CD4-positive, alpha-beta T cell treated with Interleukin-6 at 100 ng/mL for 8 hours (primary cell): ENCODE data around the gene LRRK1.

Source experiments
- DNase-seq: peaks from one replicate; pipeline ENCODE4 v3.0.0-alpha.2; 2020; ENCODE audit warnings: mixed read lengths, low spot score

The LRRK1 gene

GRCh38 chr15:101004500-101004899 is 85.3 kb downstream of the LRRK1 start:
- DNase-seq = no peak

- DNase-seq = no peak
Observed at GRCh38 chr15:101004986-101005747, 86.0 kb downstream of the LRRK1 start.

- peak; percentile 39 for DNase-seq
Observed at GRCh38 chr15:101006931-101007691, 88.0 kb downstream of the LRRK1 start.

- peak; percentile 83 for DNase-seq
Observed at GRCh38 chr15:101008158-101009139, 89.3 kb downstream of the LRRK1 start.

GRCh38 chr15:101009176-101009575 is 90.0 kb downstream of the LRRK1 start:
- no peak for DNase-seq

GRCh38 chr15:101010781-101011180 is 91.6 kb downstream of the LRRK1 start:
- DNase-seq = no peak

- no peak for DNase-seq
Observed at GRCh38 chr15:101012326-101013200, 93.4 kb downstream of the LRRK1 start.

- DNase-seq = no peak
Observed at GRCh38 chr15:101013201-101013550, 94.0 kb downstream of the LRRK1 start.

GRCh38 chr15:101013769-101014675 is 94.9 kb downstream of the LRRK1 start:
- DNase-seq = no peak

GRCh38 chr15:101014921-101015841 is 96.0 kb downstream of the LRRK1 start:
- DNase-seq = peak; percentile 52

- no peak for DNase-seq
Observed at GRCh38 chr15:101016581-101016980, 97.4 kb downstream of the LRRK1 start.

GRCh38 chr15:101017093-101017754 is 98.1 kb downstream of the LRRK1 start:
- DNase-seq = no peak

GRCh38 chr15:101018016-101018415 is 98.9 kb downstream of the LRRK1 start:
- DNase-seq = no peak

GRCh38 chr15:101018450-101018849 is 99.3 kb downstream of the LRRK1 start:
- no peak for DNase-seq

- no peak for DNase-seq
Observed at GRCh38 chr15:101019366-101019896, 100.3 kb downstream of the LRRK1 start.

- no peak for DNase-seq
Observed at GRCh38 chr15:101020451-101020850, 101.3 kb downstream of the LRRK1 start.

GRCh38 chr15:101020945-101021344 is 101.8 kb downstream of the LRRK1 start:
- no peak for DNase-seq

GRCh38 chr15:101022306-101022705 is 103.1 kb downstream of the LRRK1 start:
- DNase-seq = no peak
